HG03378 (cell line): ENCODE results near the gene SPINK6.

Experiments used
- ATAC-seq: cut with Tn5 transposase; IDR thresholded peaks from one replicate; pipeline ENCODE4 v1.9.1; 2021; ENCODE audit warnings: mild to moderate bottlenecking, moderate library complexity; ENCODE audit not compliant: unreplicated experiment

The SPINK6 gene, protein sequence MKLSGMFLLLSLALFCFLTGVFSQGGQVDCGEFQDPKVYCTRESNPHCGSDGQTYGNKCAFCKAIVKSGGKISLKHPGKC

GRCh38 chr5:148202531-148203203, at the start of gene SPINK6:
Gene SPINK6 (plus strand): TSS chr5:148203042. CDS start chr5:148203097, 55 bp downstream.
- no peak for ATAC-seq

GRCh38 chr5:148156609-148157008, 46.2 kb upstream of the SPINK6 start:
- ATAC-seq, result no peak

- ATAC-seq, result no peak
Observed at GRCh38 chr5:148162038-148162437, 40.8 kb upstream of the SPINK6 start.

DNA sequence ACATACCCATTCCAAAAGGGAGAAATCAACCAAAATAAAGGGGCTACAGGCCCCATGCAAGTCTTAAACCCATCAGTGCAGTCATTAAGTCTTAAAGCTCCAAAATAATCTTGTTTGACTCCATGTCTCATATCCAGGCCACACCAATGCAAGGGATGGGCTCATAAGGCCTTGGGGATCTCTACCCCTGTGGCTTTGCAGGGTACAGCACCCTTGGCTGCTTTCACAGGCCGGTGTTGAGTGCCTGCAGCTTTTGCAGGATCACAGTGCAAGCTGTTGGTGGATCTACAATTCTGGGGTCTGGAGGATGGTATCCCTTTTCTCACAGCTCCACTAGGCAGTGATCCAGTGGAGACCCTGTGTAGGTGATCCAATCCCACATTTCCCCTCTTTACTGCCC, 39.5 kb upstream of the SPINK6 start:
- ATAC-seq, result no peak

DNA sequence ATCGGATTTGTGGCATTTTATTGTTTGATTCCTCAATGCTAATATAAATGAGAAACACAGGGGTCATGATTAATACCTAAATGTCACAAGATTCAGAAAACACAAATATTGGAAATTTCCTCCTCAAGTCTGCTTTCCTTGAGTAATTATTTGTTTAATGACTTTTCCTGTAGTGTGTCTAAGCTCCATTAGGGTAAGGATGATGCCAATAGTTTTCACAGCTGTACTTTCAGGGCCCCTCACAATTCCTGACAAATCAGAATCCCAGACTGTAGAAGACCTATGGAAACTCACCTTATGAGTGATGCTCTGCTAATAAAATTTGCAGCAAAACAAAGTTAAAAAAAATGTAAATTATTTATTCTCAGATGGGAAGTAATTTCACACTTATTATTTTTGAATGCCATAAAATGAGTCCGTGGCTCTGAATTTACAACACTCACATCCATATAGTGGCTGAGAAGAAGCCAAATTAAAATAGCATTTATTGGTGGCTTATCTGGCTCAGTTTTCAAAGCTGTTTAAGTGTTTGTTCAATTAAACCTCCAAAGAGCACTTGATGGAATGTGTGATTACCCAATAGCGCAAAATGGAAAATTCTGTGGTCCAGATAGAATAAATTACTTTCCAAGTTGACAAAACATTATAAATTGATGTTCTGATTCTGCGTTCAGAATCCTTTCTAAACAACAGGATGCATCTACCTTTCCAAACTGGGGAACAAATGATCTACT, 36.1 kb upstream of the SPINK6 start:
- ATAC-seq, result no peak

- ATAC-seq, result no peak
Observed at GRCh38 chr5:148168246-148168645, 34.6 kb upstream of the SPINK6 start, which contains the start of gene SPINK14. Gene SPINK14 (plus strand): TSS chr5:148168546. CDS start chr5:148169733, 1,187 bp downstream.

DNA sequence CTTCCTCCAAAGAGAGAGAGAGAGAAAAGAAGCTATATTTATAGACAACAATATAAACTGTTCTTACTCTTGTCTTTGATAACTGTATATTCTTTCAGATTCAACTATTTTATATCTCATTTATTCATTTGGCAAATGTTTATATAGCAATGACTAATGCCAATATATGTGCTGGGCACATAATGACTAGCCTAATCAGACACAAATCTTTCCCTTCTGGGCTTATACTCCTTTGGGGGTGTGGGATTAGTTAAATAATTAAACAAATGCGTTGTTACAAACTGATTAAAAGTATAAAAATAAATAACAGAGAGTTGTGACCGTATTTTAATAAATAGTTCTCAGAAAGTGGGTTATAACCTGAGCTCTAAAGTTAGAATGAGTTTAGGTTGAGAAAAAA, 30.5 kb upstream of the SPINK6 start:
- ATAC-seq, result no peak

DNA sequence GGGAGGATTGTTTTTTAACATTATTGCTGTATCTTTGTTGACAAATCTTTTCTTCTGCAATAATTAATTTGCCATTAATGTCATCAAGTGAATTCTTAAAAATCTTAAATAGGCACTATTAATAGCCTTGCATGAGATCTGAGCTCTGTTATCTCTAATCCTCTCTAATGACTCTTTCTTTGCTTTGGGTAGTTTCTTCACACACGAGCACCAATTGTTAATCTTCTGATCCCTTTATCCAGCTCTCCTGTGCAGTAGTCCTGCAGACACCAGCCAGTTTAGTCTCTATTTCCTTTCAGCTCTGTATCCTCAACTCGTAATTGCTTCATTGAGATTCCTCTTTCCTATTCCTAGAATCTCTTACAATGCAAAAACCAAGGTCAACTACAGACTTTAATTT, 26.4 kb upstream of the SPINK6 start:
- ATAC-seq, result no peak

GRCh38 chr5:148177207-148177606, 25.6 kb upstream of the SPINK6 start:
- no peak for ATAC-seq

DNA sequence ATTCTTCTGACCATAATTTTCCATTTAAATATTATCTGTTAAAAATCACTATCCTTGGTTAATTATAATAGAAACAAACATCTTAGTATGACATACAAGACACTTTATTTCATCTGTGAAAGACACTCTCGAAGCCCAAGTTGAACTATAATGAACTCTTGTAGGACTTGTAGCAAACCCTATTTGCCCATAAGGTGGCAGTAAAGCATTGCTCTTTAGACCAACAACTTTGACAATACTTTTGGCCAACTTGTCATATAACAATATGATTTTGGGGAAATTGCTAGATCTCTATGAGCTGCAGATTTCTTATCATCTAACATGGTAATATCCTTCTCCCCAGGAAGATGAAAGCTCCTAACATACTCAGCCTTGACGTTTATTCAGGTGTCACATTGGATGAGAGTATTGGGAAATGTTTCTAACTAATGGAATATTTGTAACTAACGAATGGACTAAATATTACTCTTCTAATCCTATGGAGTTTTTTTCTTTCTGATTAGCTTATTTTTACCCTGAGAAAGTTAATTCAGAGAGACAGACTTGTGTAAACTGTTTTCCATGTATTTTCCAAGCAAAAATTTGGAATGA, 23.5 kb upstream of the SPINK6 start:
- peak; percentile 81 for ATAC-seq

DNA sequence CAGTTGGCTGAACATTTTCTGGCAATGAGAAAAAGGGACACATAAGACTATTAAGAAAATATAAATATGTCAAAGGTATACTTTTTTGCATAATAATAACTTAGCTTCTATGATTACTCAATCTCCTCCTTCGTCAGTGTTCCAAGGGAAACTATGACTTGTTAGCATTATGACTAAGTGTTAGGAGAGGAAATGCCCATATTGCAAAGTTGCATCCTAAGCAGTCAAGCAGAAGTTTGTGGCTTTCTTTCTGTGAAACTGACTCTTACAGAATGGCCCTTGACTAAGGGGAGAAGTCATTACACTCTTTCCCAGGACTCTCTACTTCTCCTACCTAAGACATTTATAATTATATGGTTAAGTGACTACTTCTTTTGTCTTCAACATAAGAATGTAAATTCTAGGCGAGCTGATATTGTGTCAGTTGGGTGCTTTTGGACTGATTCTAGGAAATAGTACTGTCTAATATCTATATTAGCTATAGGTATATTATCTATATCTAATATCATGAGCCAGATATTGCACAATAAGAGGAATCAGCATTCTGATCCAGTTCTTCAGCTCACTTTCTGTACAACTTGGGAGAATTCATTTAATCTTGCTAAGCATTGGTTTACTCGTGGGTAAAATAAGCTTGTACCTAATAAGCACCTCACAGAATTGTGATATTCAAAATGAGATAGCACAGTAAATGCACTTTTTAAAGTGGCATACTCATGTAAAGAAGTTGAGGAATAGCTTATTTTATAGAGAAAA, 16.4 kb upstream of the SPINK6 start:
- peak; percentile 89 for ATAC-seq

- ATAC-seq, result no peak
Observed at GRCh38 chr5:148191010-148191409, 11.8 kb upstream of the SPINK6 start.

DNA sequence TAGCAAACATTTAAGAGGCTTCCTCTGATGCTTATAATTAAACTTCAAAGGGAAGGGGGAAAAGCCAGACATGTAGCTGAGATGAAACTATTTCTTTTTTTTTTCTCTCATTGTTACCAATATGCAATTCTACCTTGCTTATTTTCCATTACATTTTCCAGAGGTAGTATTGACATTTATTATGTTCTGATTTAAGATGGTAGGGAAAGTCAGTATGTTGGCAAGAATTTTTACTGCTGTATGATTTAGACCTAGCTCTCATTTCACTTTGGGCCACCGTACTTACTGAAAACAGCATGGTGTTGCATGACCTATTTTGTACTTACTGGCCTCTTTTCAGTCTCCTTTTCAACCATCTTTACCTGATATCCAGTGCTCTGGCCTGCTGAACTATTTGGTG, 9.6 kb upstream of the SPINK6 start:
- ATAC-seq, result no peak

- ATAC-seq, result no peak
Observed at GRCh38 chr5:148201151-148201550, 1.7 kb upstream of the SPINK6 start.

DNA sequence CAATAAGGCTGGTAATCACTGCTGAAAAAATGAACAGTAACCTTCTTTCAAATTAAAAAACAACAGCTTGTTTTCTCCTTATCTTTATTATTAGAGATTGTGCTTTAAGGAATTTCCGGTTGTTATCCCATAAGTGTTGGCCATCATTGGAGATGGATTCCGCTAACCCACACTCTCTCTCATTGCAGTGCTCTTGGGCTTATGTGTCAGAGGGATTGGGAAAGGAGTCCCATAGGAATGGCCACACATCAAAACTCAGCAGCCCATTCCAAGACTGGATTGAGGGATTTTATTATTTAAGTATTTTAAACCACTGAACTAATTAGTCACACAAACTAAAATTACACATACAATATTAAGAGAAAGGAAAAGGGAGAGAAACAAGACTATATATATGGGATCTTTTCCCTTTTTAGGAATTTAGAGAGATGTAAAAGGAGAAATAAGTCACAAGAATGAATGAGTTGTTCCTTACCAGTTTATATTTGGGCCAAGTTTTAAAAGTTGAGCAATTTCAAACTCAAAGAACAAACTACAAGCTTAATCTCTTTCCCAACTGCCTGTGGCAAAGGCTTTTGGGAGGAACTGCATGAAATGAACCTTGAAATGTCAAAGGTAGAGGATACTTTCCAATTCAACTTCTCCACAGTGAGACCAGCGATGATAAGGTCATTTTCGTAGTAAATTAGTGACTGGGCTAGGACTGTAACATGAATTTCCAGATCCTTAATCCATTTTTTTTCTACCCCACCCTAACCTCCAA, 2.4 kb downstream of the SPINK6 start:
- no peak for ATAC-seq

DNA sequence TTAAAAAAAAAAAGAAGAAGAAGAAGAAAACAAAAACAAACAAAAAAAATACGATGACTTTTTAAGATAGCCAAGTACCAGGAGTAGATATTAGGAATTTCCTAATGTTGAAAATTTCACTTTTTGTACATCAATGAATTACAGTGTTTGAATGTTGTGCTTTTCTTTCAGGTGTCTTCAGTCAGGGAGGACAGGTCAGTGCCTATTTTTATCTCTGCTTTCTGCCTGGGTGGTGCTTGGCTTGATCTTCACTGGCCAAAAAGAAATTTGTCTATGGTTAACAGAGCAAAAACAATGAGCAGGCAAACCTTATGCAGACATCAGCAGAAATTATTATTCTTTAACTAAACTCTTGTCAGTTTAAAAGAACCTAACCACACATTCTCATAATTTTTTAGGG, 3.0 kb downstream of the SPINK6 start:
- no peak for ATAC-seq

DNA sequence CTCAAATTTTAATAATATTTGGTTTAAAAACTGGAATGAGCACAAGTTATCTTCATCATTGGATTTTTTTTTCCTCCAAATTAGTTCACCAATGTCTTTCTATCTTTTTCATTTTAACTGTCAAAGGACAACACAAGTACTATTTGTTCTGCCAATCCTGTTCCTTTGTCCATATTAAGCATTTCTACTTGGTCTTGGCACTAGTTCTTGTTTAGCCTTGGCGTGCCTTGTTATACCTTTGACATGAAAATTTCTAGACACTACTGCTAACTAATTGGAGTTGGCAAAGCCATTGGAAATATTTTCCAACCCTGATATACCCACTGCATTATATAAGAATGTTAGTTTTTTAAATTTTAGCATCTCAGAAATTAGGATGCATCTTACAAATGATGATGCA, 3.8 kb downstream of the SPINK6 start:
- no peak for ATAC-seq

DNA sequence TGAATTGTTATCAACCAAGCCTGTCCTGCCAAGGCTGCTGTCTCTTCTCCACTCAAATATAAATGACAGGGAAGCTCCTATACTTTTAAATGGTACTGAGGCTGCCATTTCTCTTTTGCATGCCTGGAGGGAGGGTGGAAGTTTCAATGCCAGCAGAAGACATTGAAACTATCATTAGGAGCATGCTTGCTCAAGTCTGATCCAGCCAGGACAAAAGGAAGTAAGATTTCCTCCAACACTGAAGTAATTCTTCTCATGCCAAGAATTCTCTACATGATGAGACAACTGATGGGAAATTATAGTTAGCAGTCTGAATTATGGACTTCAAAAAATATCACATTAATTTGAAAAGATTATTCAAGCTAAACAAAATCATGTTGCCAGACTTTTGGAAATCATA, 5.4 kb downstream of the SPINK6 start:
- no peak for ATAC-seq

GRCh38 chr5:148209151-148209770, 6.4 kb downstream of the SPINK6 start:
- ATAC-seq, result no peak

- ATAC-seq, result no peak
Observed at GRCh38 chr5:148214665-148215185, 11.9 kb downstream of the SPINK6 start.
